Measurements from ENCODE around the gene MAPK1.

Gene MAPK1

GRCh38 chr22:21764038-21764804 lies 103.2 kb downstream of the MAPK1 start:
- no peaks in the 10 kb centered on the region for H3K9me3 Mint-ChIP-seq
- no peak overlapping the region for H3K4me3 Mint-ChIP-seq
- no peak for TF ChIP-seq CTCF (IDR thresholded peaks at IDR 0.05; ENCODE audit: unreplicated experiment in 3 of 3)
- no peaks in the 10 kb centered on the region for H3K27me3 Mint-ChIP-seq (ENCODE audit: low read depth)
- peaks cover 19% of the 10 kb centered on the region for H3K4me1 Mint-ChIP-seq
- peaks cover 73% of the 10 kb centered on the region for H3K36me3 Mint-ChIP-seq (ENCODE audit: low read depth)
- no peak overlapping the region for H3K27ac Mint-ChIP-seq

- TF ChIP-seq CTCF (IDR thresholded peaks at IDR 0.05; ENCODE audit: unreplicated experiment in 3 of 3): no peak
- Mint-ChIP-seq H3K27ac (peak overlapping the region in 2 of 3 experiments; percentile 37 to 55), H3K36me3 (ENCODE audit: low read depth) (peaks cover 70% of the 10 kb centered on the region), H3K4me1 (peaks cover 19% of the 10 kb centered on the region), H3K4me3 (no peak overlapping the region), H3K9me3 (no peaks in the 10 kb centered on the region), H3K27me3 (ENCODE audit: low read depth) (no peaks in the 10 kb centered on the region)
Measured at GRCh38 chr22:21762712-21763581, 104.5 kb downstream of the MAPK1 start.

GRCh38 chr22:21761994-21762680 lies 105.3 kb downstream of the MAPK1 start:
- Mint-ChIP-seq H3K27ac (peak overlapping the region in 1 of 3 experiments; percentile 37), H3K9me3 (no peaks in the 10 kb centered on the region), H3K4me3 (no peak overlapping the region), H3K27me3 (ENCODE audit: low read depth) (no peaks in the 10 kb centered on the region), H3K4me1 (peaks cover 22% of the 10 kb centered on the region), H3K36me3 (ENCODE audit: low read depth) (peaks cover 64% of the 10 kb centered on the region)
- no peak for TF ChIP-seq CTCF (IDR thresholded peaks at IDR 0.05; ENCODE audit: unreplicated experiment in 3 of 3)

- TF ChIP-seq CTCF (IDR thresholded peaks at IDR 0.05; ENCODE audit: unreplicated experiment in 3 of 3): no peak
- no peaks in the 10 kb centered on the region for H3K9me3 Mint-ChIP-seq
- H3K27me3 Mint-ChIP-seq (ENCODE audit: low read depth): no peaks in the 10 kb centered on the region
- H3K4me1 Mint-ChIP-seq: peaks cover 29% of the 10 kb centered on the region
- H3K36me3 Mint-ChIP-seq (ENCODE audit: low read depth): peaks cover 55% of the 10 kb centered on the region
- H3K27ac Mint-ChIP-seq: no peak overlapping the region
- no peak overlapping the region for H3K4me3 Mint-ChIP-seq
Measured at GRCh38 chr22:21761086-21761485, 106.4 kb downstream of the MAPK1 start.

GRCh38 chr22:21760640-21761039 lies 106.8 kb downstream of the MAPK1 start:
- no peak for TF ChIP-seq CTCF (IDR thresholded peaks at IDR 0.05; ENCODE audit: unreplicated experiment in 3 of 3)
- Mint-ChIP-seq H3K4me1 (peaks cover 33% of the 10 kb centered on the region), H3K36me3 (ENCODE audit: low read depth) (peaks cover 53% of the 10 kb centered on the region), H3K27ac (no peak overlapping the region), H3K9me3 (no peaks in the 10 kb centered on the region), H3K27me3 (ENCODE audit: low read depth) (no peaks in the 10 kb centered on the region), H3K4me3 (no peak overlapping the region)

Measured in nephron (organoid).